NCI-H345 treated with DMSO at 0.1 percent for 48 hours (cell line): ENCODE measurements around the gene SEC31A.

Experiments
- DNase-seq: peaks from one replicate; lab custom pipeline; 2025; ENCODE audit not compliant: unreplicated experiment; lab: John Stamatoyannopoulos, UW

SEC31A gene

GRCh38 chr4:82770607-82771006 is 120.3 kb downstream of the SEC31A start:
- DNase-seq = no peak
